HEK293T (cell line): Measurements from ENCODE around the gene PTPRD.

ENCODE experiments used
- ARNT ChIP-seq: fragments of 450-650 bp; IDR thresholded peaks from 2 replicates; pipeline ENCODE4 v1.6.1; 2017; ENCODE audit warnings: mild to moderate bottlenecking
- BHLHE40 ChIP-seq: fragments of 450-650 bp; IDR thresholded peaks from 2 replicates; pipeline ENCODE4 v1.6.1; 2016; ENCODE audit warnings: mild to moderate bottlenecking, moderate library complexity, borderline replicate concordance
- CTBP1 ChIP-seq: fragments of 450-650 bp; IDR thresholded peaks from 2 replicates; pipeline ENCODE4 v1.6.1; 2016; ENCODE audit warnings: borderline replicate concordance
- FOXA1 ChIP-seq: fragments of 450-650 bp; IDR thresholded peaks from 2 replicates; pipeline ENCODE4 v1.6.1; 2016; ENCODE audit warnings: mild to moderate bottlenecking
- FOXK2 ChIP-seq: fragments of 450-650 bp; IDR thresholded peaks from 2 replicates; pipeline ENCODE4 v1.6.1; 2016; ENCODE audit warnings: mild to moderate bottlenecking
- FOXM1 ChIP-seq: fragments of 450-650 bp; IDR thresholded peaks from 2 replicates; pipeline ENCODE4 v1.6.1; 2017; ENCODE audit warnings: mild to moderate bottlenecking, borderline replicate concordance
- HDGF ChIP-seq: fragments of 450-650 bp; IDR thresholded peaks from 2 replicates; pipeline ENCODE4 v1.6.1; 2017; ENCODE audit warnings: antibody characterized with exemption, borderline replicate concordance
- L3MBTL2 ChIP-seq: fragments of 450-650 bp; conservative IDR thresholded peaks from 2 replicates; pipeline ENCODE4 v1.6.1; 2016; ENCODE audit warnings: mild to moderate bottlenecking
- SP1 ChIP-seq: fragments of 450-650 bp; IDR thresholded peaks from 2 replicates; pipeline ENCODE4 v1.6.1; 2017
- SUZ12 ChIP-seq: fragments of 450-650 bp; IDR thresholded peaks from 2 replicates; pipeline ENCODE4 v1.6.1; 2016; ENCODE audit warnings: mild to moderate bottlenecking
- TARDBP ChIP-seq: fragments of 450-650 bp; IDR thresholded peaks from 2 replicates; pipeline ENCODE4 v1.6.1; 2016

DNA sequence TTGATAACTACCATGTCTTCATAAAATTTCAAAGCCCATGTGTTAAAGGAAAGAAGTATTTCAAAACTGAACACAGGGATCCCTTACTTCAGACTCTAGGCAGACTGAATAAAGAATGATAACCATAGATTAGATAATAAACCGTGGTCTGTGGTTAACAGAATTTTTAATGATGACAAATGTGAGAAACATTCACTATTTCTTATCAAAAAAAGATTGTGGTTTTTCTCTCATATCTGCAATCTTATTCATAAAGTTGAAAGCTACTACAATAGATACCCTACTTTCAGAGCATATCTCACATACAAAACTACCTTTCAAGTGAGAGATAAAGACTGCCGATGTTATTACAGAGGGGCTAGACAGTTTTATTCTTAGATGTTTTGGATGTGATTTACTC is 1996.4 kb downstream of the PTPRD start:
- TF ChIP-seq FOXM1 (no peak), FOXA1 (no peak), SUZ12 (no peak), CTBP1 (no peak), L3MBTL2 (no peak), SP1 (no peak), ARNT (no peak), BHLHE40 (no peak), HDGF (no peak), FOXK2 (no peak), TARDBP (no peak)
